ENCODE measurements around the gene CCDC6.
"Not testable (repeated sequence)": the region's sequence is repeated elsewhere in the genome, so short reads cannot be mapped to it uniquely, and the experiment has no call there.

The CCDC6 gene

DNA sequence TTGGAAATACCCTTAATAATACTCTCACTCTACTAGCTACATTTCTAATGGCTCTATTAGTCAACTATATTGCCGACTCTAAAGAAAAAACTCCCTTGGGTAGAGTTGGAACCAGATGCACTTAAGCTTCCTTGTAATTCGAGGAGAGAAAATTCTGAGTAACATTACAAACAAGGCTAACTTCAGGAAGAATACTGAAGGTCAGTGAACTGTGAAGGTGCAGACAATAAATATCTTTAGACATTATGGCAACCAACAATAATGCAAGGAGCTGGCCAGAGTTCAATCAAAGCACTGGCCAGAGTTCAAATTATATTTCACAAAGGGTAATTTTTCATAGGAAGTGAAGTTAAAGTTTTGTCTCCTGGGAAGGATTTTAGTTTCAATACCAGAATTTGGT, 112.4 kb downstream of the CCDC6 start:
- ChIA-PET POLR2A (no interaction called here), CTCF (interaction anchor here (1.6 to 2.7 kb wide), 3 partner anchors 13 to 16 kb away, joined by 5 to 8 read pairs (median 7); no protein-coding TSS in a partner anchor)
- DNase-seq (ENCODE audit: extremely low spot score): no peak
- no peak for TF ChIP-seq CTCF (IDR thresholded peaks at IDR 0.05; ENCODE audit: control extremely low read depth, extremely low read depth, low read depth, missing control alignments)

- ChIA-PET POLR2A (no interaction called here), CTCF (interaction anchor here (1.2 to 2.7 kb wide), 4 partner anchors 15 to 122 kb away, joined by 3 to 8 read pairs (median 5); no protein-coding TSS in a partner anchor)
- no peak for TF ChIP-seq CTCF (IDR thresholded peaks at IDR 0.05; ENCODE audit: control extremely low read depth, extremely low read depth, low read depth, missing control alignments)
Observed at GRCh38 chr10:59792812-59793211, 113.5 kb downstream of the CCDC6 start.

DNA sequence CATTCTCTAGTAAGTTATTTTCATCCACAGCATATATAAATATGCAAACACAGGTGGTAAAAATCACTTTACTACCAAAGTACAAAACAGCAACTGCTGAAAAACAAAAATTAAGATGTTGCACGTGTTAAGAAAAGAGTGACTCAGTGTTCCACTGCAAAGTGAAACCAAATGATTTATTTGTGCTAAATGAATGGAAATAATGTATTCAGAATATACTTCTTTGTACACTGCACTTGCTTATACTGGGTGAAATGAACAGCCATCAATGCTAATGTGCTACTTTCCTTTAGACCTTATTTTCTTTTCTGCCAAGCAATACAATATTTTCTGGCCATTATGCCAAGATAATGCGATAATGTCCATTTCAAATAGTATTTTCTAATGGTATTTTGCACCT, 114.8 kb downstream of the CCDC6 start:
- TF ChIP-seq CTCF (IDR thresholded peaks at IDR 0.05; ENCODE audit: control extremely low read depth, extremely low read depth, low read depth, missing control alignments): no peak
- no peak for DNase-seq (ENCODE audit: extremely low spot score)
- POLR2A ChIA-PET: no interaction called here
- CTCF ChIA-PET: no interaction called here

More at GRCh38 chr10:59792812-59793211, 113.5 kb downstream of the CCDC6 start:
- DNase-seq (ENCODE audit: extremely low spot score): no peak

DNA sequence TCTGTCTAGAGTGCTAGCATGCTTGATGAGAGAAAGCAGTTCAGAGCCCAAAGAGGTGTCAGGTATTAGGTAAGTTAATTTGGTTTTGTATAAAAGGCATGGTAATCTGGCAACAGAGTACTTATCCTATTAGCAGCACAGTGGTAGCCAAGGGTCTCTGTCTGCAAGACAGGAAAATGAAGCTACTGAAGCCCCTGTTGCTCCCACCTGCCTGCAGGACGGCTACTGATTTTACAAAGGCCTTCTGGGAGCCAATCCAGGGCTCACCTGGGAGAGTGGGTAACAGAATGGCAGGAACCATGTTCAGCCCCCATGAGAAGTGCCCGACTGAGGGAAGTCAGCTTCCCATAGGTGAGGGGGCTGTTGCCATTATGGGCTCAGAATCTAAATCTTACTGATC, 116.3 kb downstream of the CCDC6 start:
- DNase-seq (ENCODE audit: extremely low spot score); POLR2A ChIA-PET: not testable (repeated sequence)
- CTCF ChIA-PET: interaction anchor here (1.2 kb wide), 1 partner anchor 10 kb away, joined by 4 read pairs; no protein-coding TSS in a partner anchor

GRCh38 chr10:59788914-59789313, 117.4 kb downstream of the CCDC6 start:
- CTCF ChIA-PET; DNase-seq (ENCODE audit: extremely low spot score); POLR2A ChIA-PET: not testable (repeated sequence)

DNA sequence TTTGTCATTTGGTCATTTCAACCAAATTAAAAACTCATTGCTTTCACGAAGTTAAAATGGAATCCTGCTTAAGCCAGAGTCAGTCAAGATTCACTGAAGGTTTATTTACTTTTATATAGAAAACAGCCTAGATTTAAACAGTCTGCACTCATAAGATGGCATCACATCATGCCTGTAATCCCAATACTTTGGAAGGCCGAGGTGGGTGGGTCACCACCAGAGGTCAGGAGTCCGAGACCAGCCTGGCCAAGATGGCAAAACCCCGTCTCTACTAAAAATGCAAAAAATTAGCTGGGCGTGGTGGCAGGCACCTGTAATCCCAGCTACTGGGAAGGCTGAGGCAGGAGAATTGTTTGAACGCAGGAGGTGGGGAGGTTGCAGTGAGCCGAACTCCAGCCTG, 119.3 kb downstream of the CCDC6 start:
- DNase-seq (ENCODE audit: extremely low spot score); POLR2A ChIA-PET: not testable (repeated sequence)
- CTCF ChIA-PET: interaction anchor here (1.4 kb wide), 1 partner anchor 161 kb away, joined by 3 read pairs; no protein-coding TSS in a partner anchor

GRCh38 chr10:59785476-59785875, 120.9 kb downstream of the CCDC6 start:
- CTCF ChIA-PET; DNase-seq (ENCODE audit: extremely low spot score); POLR2A ChIA-PET: not testable (repeated sequence)

DNA sequence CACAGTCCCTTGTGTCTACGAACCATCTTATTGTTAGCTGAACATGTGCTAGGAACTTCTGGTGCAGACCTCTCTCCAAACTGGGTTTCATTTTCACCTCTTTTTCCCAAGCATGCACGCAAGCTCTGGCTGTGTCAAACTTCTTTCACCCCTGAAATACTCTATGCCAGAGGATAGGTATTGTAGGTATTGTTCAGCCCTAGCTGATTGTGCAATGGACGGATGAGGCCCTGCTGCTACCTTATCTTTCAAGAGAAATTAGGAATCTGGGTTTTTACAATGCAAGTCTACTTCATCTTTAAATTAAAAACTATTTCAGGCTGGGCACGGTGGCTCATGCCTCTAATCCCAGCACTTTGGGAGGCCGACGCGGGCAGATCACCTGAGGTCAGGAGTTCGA, 124.8 kb downstream of the CCDC6 start:
- POLR2A ChIA-PET: no interaction called here
- no peak for DNase-seq (ENCODE audit: extremely low spot score)
- CTCF ChIA-PET: interaction anchor here (0.9 to 2.0 kb wide), 4 partner anchors 13 to 159 kb away, joined by 4 to 6 read pairs (median 5); no protein-coding TSS in a partner anchor
- TF ChIP-seq CTCF (IDR thresholded peaks at IDR 0.05; ENCODE audit: control extremely low read depth, extremely low read depth, low read depth, missing control alignments): no peak

GRCh38 chr10:59779756-59780533, 126.4 kb downstream of the CCDC6 start:
- no peak for DNase-seq (ENCODE audit: extremely low spot score)
- TF ChIP-seq CTCF (IDR thresholded peaks at IDR 0.05; ENCODE audit: control extremely low read depth, extremely low read depth, low read depth, missing control alignments): no peak
- POLR2A ChIA-PET: no interaction called here
- CTCF ChIA-PET: interaction anchor here (2.0 kb wide), 2 partner anchors 29 to 154 kb away, joined by 5 to 6 read pairs; no protein-coding TSS in a partner anchor

All from GM10248 (cell line).